AG09319 (cell line): ENCODE measurements around the gene SYVN1.

ENCODE experiments used
- DNase-seq: peaks from one replicate; pipeline ENCODE4 v3.0.0-alpha.2; 2010; ENCODE audit warnings: low read depth; ENCODE audit errors: extremely low read depth
- CTCF ChIP-seq: IDR thresholded peaks from 2 replicates; pipeline ENCODE4 v1.5.1; 2011; ENCODE audit warnings: low read depth, mild to moderate bottlenecking, inconsistent platforms, low read length, moderate library complexity

The SYVN1 gene

GRCh38 chr11:65078786-65079342, 55.5 kb downstream of the SYVN1 start:
- no peak for DNase-seq
- no peak for TF ChIP-seq CTCF

GRCh38 chr11:65078151-65078550, 56.2 kb downstream of the SYVN1 start:
- TF ChIP-seq CTCF: peak; percentile 42
- DNase-seq: no peak

DNA sequence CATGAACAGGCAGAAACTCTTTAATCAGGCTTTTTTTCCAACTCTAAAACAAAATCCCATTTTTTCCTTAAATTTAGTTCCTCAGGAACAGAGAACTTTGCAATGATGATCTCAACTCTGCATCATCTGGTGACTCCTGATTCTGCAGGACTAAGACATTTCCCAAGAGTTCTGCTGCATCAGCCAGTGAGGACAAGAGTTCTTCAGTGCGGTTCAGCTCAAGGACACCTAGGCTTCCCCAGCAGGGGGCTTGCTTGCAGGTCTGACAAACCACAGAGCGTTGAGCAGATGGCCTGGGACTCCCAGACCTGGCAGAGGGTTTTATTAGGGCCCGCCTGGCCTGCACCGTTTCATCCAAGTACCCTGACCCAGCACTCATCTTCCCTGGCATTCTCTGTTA, 56.9 kb downstream of the SYVN1 start:
- DNase-seq: no peak
- no peak for TF ChIP-seq CTCF
